ENCODE data around the gene IGSF21.

- TF ChIP-seq REST (IDR thresholded peaks at IDR 0.05; ENCODE audit: low read depth, low read length) (no peak), POLR2AphosphoS5 (IDR thresholded peaks at IDR 0.05; ENCODE audit: low read depth, low read length) (no peak), YY1 (IDR thresholded peaks at IDR 0.05; ENCODE audit: low read depth) (no peak), CTCF (IDR thresholded peaks at IDR 0.05) (no peak), SIN3A (IDR thresholded peaks at IDR 0.05; ENCODE audit: borderline replicate concordance, low read depth, low read length) (no peak), RAD21 (IDR thresholded peaks at IDR 0.05; ENCODE audit: low read length) (no peak), JUND (IDR thresholded peaks at IDR 0.05) (no peak)
These were observed 1.6 kb downstream of the IGSF21 start for GRCh38 chr1:18109058-18109755.
